Nephron (organoid): Measurements from ENCODE around the gene WDR17.
A peak's percentile ranks its signal among the peaks of the same experiment; 100 is the strongest.

Source experiments
- H3K27ac Mint-ChIP-seq, 3 experiments: 2 replicates each; pipeline ENCODE4 v1.8.0; 2020; ENCODE audit warnings: mixed read lengths in 3 of 3, mild to moderate bottlenecking in 2 of 3, moderate library complexity in 1 of 3
- H3K27me3 Mint-ChIP-seq: 2 replicates; pipeline ENCODE4 v1.8.0; 2021; ENCODE audit warnings: low read depth, mild to moderate bottlenecking, moderate library complexity, mixed read lengths
- H3K36me3 Mint-ChIP-seq: 2 replicates; pipeline ENCODE4 v1.8.0; 2020; ENCODE audit warnings: low read depth, mixed read lengths
- H3K4me1 Mint-ChIP-seq: 2 replicates; pipeline ENCODE4 v1.8.0; 2020; ENCODE audit warnings: mixed read lengths
- H3K4me3 Mint-ChIP-seq, 3 experiments: 2 replicates each; pipeline ENCODE4 v1.8.0; 2020; ENCODE audit warnings: mild to moderate bottlenecking in 3 of 3, mixed read lengths in 3 of 3, moderate library complexity in 2 of 3
- H3K9me3 Mint-ChIP-seq: 2 replicates; pipeline ENCODE4 v1.8.0; 2020; ENCODE audit warnings: mixed read lengths
- TF ChIP-seq, protein P1 (sequence below), 3 experiments: fragments of 200-600 bp; sonication (generic); IDR thresholded peaks; one replicate each; pipeline ENCODE4 v1.5.0; 2021; ENCODE audit warnings: antibody characterized with exemption in 3 of 3; ENCODE audit not compliant: unreplicated experiment in 3 of 3

WDR17 gene

DNA sequence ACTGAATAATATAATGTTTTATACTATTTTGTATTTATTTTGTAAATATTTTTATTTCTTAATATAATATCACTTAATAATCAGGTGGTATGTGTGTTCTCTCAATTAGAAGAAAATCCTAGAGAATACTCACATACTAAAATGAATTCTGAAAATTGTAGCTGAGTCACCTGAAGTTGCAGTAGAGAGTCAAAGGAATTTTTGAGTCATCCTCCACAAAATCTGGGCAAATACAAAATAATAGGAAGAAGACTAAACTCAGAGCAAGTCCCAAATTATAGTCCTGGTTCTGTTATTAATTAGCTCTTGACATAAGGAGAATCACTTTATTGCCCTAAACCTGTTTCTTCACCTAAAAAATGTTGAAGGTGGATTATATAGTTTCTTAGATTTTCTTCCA lies 72.0 kb downstream of the WDR17 start:
- Mint-ChIP-seq H3K27ac (no peak overlapping the region), H3K9me3 (no peaks in the 10 kb centered on the region), H3K27me3 (no peaks in the 10 kb centered on the region), H3K36me3 (no peaks in the 10 kb centered on the region), H3K4me3 (no peak overlapping the region), H3K4me1 (no peaks in the 10 kb centered on the region)
- TF ChIP-seq, protein P1, sequence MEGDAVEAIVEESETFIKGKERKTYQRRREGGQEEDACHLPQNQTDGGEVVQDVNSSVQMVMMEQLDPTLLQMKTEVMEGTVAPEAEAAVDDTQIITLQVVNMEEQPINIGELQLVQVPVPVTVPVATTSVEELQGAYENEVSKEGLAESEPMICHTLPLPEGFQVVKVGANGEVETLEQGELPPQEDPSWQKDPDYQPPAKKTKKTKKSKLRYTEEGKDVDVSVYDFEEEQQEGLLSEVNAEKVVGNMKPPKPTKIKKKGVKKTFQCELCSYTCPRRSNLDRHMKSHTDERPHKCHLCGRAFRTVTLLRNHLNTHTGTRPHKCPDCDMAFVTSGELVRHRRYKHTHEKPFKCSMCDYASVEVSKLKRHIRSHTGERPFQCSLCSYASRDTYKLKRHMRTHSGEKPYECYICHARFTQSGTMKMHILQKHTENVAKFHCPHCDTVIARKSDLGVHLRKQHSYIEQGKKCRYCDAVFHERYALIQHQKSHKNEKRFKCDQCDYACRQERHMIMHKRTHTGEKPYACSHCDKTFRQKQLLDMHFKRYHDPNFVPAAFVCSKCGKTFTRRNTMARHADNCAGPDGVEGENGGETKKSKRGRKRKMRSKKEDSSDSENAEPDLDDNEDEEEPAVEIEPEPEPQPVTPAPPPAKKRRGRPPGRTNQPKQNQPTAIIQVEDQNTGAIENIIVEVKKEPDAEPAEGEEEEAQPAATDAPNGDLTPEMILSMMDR (IDR thresholded peaks at IDR 0.05; ENCODE audit: unreplicated experiment in 3 of 3), result no peak

DNA sequence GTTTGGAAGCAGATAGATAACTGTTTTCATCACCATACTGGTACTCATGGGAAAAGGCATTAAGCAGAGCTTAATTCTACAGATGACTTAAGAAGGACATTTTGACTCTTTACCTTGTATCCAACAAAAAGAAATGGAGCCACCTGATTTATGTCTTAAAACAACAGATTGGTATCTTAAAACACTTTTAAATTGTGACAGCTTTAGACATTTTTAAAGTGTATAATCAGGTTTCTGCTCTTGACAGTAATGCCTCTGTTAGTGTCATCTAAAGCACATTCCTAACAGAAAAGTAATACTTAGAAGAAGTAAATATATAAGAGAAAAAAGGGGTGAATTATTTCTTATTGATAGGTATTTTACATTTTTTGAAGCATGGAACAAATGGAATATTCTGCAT lies 73.9 kb downstream of the WDR17 start:
- Mint-ChIP-seq H3K36me3 (no peaks in the 10 kb centered on the region), H3K27ac (no peak overlapping the region), H3K9me3 (no peaks in the 10 kb centered on the region), H3K27me3 (no peaks in the 10 kb centered on the region), H3K4me3 (no peak overlapping the region), H3K4me1 (no peaks in the 10 kb centered on the region)
- TF ChIP-seq, protein P1 (IDR thresholded peaks at IDR 0.05; ENCODE audit: unreplicated experiment in 3 of 3), result no peak

DNA sequence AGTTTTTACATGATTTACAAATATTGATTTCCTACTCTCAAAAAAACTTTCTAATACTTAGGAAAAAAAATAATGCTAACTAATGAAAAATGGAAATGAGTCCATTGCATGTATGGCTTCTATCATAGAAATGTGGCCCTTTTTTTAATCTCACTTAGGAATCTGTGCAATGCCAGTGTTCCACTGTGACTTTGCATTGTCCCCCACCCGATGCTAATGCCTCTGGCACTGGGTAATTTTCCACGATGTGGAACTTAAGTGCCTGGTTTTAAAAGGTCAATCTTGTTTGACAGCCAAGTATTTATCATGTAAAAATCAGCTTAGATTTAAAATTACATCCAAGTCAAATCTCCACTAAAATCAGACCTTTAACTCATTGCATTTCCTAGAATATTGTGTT lies 76.6 kb downstream of the WDR17 start:
- H3K27me3 Mint-ChIP-seq, result no peaks in the 10 kb centered on the region
- TF ChIP-seq, protein P1 (IDR thresholded peaks at IDR 0.05; ENCODE audit: unreplicated experiment in 3 of 3), result no peak
- H3K9me3 Mint-ChIP-seq, result no peaks in the 10 kb centered on the region
- H3K36me3 Mint-ChIP-seq, result no peaks in the 10 kb centered on the region
- H3K4me3 Mint-ChIP-seq, result no peak overlapping the region
- no peak overlapping the region for H3K27ac Mint-ChIP-seq
- H3K4me1 Mint-ChIP-seq, result no peaks in the 10 kb centered on the region

DNA sequence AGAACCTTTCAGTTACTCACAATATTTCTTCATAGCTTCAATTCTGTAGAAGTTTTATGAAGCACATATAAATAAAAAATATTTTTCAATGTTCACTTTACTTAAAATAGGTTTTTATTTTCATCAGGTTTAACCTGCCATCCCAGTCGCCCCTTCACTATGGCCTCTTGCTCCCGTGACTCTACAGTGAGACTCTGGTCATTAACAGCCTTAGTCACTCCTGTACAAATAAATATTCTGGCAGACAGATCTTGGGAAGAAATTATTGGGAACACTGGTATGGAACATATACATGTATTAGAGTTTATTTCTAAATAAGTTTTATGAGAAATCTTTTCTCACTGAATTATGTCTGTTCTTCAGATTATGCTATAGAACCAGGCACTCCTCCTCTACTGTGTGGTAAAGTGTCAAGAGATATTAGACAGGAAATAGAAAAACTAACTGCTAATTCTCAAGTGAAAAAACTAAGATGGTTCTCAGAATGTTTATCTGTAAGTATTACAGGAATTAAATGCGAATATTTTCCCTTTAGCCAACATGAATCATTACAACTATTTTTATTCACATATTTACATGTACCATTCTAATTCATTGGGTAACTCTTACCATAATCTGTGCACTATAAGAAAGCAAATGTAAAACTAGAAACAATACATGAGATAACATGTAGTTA lies 84.2 kb downstream of the WDR17 start:
- H3K4me3 Mint-ChIP-seq, result no peak overlapping the region
- no peaks in the 10 kb centered on the region for H3K9me3 Mint-ChIP-seq
- H3K36me3 Mint-ChIP-seq, result peaks cover 5% of the 10 kb centered on the region
- no peak overlapping the region for H3K27ac Mint-ChIP-seq
- H3K27me3 Mint-ChIP-seq, result no peaks in the 10 kb centered on the region
- H3K4me1 Mint-ChIP-seq, result no peaks in the 10 kb centered on the region
- TF ChIP-seq, protein P1 (IDR thresholded peaks at IDR 0.05; ENCODE audit: unreplicated experiment in 3 of 3), result no peak

DNA sequence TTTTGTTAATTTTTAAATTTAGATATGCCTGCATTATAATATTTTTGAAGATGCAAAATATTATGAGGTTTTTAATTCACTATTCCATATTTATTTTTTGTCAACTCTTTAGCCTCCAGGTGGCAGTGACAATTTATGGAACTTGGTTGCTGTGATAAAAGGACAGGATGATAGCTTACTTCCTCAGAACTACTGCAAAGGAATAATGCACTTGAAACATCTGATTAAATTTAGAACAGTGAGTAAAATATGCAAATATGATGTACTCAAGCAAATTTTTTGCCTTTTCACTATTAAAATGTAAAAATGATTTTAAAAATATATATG lies 84.7 kb downstream of the WDR17 start:
- TF ChIP-seq, protein P1 (IDR thresholded peaks at IDR 0.05; ENCODE audit: unreplicated experiment in 3 of 3), result peak; percentile 17 to 40 (median 22)
- H3K27me3 Mint-ChIP-seq, result no peaks in the 10 kb centered on the region
- no peaks in the 10 kb centered on the region for H3K4me1 Mint-ChIP-seq
- no peaks in the 10 kb centered on the region for H3K9me3 Mint-ChIP-seq
- H3K27ac Mint-ChIP-seq, result no peak overlapping the region
- peaks cover 5% of the 10 kb centered on the region for H3K36me3 Mint-ChIP-seq
- H3K4me3 Mint-ChIP-seq, result no peak overlapping the region

DNA sequence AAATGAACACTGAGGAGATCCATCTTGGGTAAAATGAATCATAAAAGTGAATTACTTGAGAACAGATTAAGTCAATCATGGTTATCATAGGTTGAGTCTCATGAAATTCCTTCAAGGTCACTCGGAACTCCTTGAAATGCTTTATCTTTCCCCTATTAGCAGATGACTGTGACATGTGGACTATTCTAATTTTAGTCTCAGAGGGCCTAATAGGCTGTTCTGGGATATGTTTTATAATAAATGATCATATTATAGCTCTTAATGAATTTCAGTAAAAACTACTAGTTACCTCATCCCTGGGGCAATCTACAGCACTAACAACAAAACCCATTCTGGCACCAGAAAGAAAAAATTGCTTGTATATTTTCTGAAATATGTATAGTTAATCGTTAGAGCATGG lies 85.1 kb downstream of the WDR17 start:
- Mint-ChIP-seq H3K9me3 (no peaks in the 10 kb centered on the region), H3K4me1 (no peaks in the 10 kb centered on the region), H3K27ac (no peak overlapping the region), H3K4me3 (no peak overlapping the region), H3K27me3 (no peaks in the 10 kb centered on the region), H3K36me3 (peaks cover 5% of the 10 kb centered on the region)
- TF ChIP-seq, protein P1 (IDR thresholded peaks at IDR 0.05; ENCODE audit: unreplicated experiment in 3 of 3), result no peak
